Activated CD8-positive, alpha-beta memory T cell treated with anti-CD3 and anti-CD28 coated beads for 48 hours (primary cell): ENCODE results near the gene ARF6.
"Not testable (repeated sequence)": the region's sequence is repeated elsewhere in the genome, so short reads cannot be mapped to it uniquely, and the experiment has no call there.

Experiments used
- DNase-seq, 3 experiments: peaks; one replicate each; pipeline ENCODE4 v3.0.0-alpha.2; 2020; ENCODE audit warnings: low read depth in 2 of 3, low spot score in 2 of 3

The ARF6 gene

GRCh38 chr14:49875640-49876198 lies 17.2 kb upstream of the ARF6 start:
- DNase-seq = no peak

GRCh38 chr14:49876563-49877127 lies 16.2 kb upstream of the ARF6 start:
- DNase-seq = no peak

GRCh38 chr14:49879646-49880204 lies 13.2 kb upstream of the ARF6 start:
- DNase-seq = peak in 2 of 3 experiments; percentile 35 to 39

DNA sequence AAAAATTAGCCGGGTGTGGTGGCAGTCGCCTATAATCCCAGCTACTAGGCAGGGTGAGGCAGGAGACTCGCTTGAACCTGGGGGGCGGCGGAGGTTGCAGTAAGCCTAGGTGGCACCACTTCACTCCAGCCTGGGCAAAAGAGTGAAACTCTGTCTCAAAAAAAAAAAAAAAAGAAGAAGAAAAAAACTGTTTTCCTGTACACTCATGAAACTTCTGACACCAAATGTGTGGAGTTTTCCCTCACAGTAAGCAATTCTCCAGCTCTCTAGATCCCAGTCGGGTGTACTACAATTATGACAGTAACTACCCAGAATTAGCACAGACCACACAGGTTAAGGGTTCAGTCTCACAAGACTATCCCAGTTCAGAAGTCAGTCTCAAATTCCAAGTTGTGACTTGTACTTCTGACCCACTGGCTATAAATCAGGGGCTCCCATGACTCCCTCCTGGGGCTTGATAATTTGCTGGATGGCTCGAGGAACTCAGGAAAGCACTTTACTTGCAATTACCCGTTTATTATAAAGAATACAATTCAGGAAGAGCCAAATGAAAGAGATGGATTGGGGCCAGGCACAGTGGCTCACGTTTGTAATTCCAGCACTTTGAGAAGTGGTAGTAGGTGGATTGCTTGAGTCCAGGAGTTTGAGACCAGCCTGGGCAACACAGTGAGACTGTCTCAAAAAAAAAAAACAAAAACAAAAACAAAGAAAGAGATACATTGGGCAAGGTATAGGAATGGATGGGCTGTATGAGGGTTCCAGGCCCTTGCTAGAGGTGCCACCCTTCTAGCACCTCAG lies 12.4 kb upstream of the ARF6 start:
- no peak for DNase-seq

DNA sequence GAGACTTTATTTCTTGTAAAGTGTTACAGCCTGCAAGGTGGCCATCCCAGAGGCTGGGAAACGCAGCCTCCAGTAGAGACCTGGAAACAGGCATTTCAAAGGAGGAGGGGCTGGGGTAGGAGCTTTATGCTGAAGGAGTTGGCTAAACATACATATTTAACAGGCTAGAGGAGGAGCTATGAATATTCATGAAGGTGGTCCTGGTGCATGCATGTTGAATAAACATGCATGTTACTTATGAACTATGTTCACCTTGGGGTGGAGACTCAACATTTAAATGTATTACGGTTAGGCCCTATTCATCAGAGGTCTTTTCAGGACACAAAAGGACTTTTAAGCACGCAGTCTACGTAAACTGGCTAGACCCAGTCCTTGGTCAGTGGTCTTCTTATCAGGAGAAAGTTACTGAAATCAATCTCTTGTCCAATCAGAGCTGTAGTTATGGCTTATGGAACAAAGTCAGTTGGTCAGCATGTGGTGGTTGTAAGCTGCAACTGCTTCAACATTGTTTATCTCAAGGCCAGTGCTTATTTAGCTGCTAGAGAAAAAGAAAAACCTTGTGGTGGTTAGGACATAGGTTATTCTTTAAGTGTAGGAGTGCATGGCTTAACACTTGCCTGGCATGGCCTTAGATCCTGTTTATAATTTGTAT lies 11.4 kb upstream of the ARF6 start:
- no peak for DNase-seq

DNA sequence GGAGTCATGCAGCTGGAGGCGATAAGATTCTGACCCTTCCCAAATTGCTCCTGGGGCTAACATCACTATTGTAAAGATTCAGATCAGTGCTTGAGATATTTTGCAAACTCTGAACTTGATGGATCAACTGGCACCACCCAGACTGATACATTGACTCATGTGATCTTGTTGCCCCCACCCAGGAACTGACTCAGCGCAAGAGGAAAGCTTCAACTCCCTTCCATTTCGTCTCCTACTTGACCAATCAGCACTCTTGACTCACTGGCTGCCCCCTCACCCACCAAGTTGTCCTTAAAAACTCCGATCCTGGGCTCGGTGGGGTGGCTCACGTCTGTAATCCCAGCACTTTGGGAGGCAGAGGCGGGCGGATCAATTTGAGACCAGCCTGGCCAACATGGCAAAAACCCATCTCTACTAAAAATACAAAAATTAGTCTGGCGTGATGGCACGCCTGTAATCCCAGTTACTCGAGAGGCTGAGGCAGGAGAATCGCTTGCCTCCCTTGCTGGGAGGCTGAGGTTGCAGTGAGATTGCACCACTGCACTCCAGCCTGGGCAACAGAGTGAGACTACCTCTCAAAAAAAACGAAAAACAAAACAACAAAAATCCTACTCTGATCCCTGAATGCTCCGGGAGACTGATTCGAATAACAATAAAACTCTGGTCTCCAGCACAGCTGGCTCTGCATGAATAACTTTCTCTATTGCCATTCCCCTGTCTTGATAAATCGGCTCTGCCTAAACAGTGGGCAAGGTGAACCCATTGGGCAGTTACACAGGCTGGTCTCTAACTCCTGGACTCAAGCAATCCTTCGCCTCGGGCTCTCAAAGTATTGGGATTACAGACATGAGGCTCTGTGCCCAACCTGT lies 9.8 kb upstream of the ARF6 start:
- DNase-seq = no peak

- DNase-seq = no peak
These were observed 6.4 kb upstream of the ARF6 start for GRCh38 chr14:49886523-49886922.

DNA sequence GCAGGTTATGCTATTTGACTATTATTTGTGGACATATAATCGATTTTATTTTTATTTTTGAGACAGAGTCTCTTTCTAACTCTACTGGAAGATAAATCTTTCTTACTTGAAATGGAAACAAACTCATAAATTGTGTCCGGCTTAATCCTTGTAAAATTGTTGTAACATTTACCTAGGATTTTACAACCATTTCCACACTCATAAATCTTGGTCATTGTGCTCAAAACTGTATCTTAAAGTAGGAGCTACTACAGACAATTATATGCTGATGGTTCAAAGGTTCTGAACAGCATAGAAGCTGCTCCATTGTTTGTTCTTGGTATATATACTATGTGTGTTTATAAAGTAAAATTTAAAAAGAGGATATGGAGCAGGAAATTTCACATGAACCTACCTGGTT lies 4.6 kb upstream of the ARF6 start:
- no peak for DNase-seq

- no peak for DNase-seq
These were observed 614 bp upstream of the ARF6 start for GRCh38 chr14:49892301-49892635.

DNA sequence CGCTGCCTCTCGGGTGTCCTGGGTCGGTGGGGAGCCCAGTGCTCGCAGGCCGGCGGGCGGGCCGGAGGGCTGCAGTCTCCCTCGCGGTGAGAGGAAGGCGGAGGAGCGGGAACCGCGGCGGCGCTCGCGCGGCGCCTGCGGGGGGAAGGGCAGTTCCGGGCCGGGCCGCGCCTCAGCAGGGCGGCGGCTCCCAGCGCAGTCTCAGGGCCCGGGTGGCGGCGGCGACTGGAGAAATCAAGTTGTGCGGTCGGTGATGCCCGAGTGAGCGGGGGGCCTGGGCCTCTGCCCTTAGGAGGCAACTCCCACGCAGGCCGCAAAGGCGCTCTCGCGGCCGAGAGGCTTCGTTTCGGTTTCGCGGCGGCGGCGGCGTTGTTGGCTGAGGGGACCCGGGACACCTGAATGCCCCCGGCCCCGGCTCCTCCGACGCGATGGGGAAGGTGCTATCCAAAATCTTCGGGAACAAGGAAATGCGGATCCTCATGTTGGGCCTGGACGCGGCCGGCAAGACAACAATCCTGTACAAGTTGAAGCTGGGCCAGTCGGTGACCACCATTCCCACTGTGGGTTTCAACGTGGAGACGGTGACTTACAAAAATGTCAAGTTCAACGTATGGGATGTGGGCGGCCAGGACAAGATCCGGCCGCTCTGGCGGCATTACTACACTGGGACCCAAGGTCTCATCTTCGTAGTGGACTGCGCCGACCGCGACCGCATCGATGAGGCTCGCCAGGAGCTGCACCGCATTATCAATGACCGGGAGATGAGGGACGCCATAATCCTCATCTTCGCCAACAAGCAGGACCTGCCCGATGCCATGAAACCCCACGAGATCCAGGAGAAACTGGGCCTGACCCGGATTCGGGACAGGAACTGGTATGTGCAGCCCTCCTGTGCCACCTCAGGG lies 679 bp downstream of the ARF6 start:
- DNase-seq = peak; percentile 74 to 93 (median 80)

GRCh38 chr14:49894214-49895107 lies 1.6 kb downstream of the ARF6 start:
- DNase-seq = not testable (repeated sequence)

DNA sequence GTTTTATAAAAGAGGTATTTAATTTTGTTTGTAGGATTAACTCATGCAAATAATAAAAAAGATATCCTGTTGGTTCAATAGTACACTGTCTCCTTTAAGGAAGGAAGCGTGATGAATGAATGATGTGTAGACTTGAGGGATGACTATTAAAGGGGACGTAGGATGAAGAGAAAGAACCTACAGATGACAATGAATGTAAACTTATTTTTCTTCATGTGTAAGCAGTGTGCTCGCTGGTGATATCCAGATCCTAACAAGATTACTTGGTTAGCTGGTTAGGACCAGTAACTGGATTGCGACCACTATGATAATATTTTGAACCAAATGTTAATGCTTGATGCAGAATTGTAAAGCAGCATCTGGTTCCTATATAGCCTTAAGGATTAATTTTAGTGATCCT lies 2.6 kb downstream of the ARF6 start:
- no peak for DNase-seq

GRCh38 chr14:49896272-49896671 lies 3.4 kb downstream of the ARF6 start:
- not testable (repeated sequence) for DNase-seq

DNA sequence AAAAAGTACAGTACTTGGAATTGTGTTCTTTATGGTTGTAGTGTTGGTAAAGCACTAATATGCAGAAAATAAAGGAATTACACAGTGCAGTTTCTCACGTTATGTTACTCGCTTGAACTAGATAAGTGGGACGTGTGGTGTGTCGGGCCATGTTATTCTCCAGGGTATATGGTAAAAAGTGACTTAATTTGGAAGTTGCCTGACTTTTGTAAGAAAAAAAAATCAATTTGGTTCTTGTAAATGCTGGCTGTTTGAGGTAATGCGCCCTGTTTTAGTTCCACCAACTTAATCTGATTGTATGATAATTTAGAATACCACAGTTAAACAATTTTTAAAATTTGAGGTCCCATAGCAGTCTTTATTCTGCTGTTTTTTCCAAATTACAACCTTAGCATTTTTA lies 4.1 kb downstream of the ARF6 start:
- DNase-seq = no peak

- DNase-seq = no peak
These were observed 4.5 kb downstream of the ARF6 start for GRCh38 chr14:49897414-49897813.

DNA sequence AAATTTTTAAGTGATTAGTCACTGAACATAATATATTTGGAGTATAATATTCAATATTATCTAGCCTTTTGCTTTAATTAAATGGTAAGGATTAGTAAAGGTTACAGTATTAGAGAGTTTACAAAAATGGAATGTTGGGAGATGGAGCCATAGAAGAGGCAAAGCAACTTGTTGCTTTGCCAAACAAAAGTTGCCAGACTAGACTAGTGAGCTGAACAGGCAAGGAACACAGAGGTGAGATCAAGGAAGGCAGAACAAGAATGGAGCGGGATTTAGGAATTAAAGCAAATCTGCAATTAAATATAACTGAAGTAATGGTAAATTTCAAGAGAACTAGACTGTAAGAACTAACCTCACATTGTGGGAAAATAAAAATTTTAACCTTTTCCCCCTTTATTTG lies 5.1 kb downstream of the ARF6 start:
- no peak for DNase-seq

DNA sequence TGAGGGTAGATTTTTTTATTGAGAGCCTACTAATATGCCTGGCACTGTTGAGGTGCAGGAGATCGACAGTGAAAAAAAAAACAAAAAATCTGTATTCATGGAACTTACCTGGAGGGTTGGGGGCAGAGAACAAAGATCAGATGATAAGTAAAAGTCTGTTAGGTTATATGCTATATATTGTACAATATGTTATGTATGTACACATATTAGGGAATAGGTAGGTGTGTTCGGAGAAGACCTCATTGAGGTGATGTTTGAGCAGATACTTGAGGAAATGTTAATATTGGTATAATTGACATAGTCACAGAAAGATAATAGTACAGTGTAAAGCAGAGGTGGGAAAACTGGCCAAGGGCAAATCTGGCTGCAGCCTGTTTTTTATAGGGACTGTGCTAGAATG lies 5.6 kb downstream of the ARF6 start:
- no peak for DNase-seq

DNA sequence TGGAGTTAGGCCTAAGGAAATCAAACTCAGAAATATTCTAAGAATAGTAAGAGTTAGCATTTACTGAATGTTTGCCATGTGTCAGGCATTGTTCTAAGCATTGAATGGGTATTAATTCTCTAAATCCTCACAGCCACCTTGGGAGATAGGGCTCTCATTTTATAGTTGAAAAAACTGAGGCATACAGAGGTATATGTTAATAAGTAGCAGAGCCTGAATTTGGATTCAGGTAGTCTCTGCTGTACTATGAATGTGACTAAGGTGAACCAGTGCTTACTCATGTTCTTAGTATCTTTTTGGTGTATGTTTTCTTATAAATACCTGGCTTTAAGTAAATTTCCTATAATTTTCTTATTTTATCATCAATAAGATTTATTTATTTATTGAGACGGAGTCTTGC lies 8.1 kb downstream of the ARF6 start:
- DNase-seq = no peak

DNA sequence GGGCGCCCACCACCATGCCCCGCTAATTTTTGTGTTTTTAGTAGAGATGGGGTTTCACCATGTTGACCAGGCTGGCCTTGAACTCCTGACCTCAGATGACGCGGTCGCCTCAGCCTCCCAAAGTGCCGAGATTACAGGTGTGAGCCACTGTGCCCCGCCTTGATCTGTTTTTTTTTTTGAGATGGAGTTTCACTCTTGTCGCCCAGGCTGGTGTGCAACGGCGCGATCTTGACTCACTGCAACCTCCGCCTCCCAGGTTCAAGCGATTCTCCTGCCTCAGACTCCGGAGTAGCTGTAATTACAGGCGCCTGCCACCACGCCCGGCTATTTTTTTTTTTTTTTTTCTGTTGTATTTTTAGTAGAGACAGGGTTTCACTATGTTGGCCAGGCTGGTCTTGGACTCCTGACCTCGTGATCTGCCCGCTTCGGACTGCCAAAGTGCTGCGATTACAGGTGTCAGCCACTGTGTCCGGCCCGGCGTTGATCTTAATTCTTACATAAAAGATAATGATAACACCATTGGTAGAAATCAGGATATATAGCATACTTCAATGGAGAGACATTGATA lies 9.9 kb downstream of the ARF6 start:
- DNase-seq = not testable (repeated sequence)
